RPMI8226 (cell line): ENCODE results near the gene SFXN5.

Experiments
- DNase-seq: peaks from one replicate; pipeline ENCODE4 v3.0.0-alpha.2; 2015

SFXN5 gene

GRCh38 chr2:72972352-72973136 is 99.0 kb downstream of the SFXN5 start:
- no peak for DNase-seq

- DNase-seq, result no peak
Observed at GRCh38 chr2:72971036-72971435, 100.5 kb downstream of the SFXN5 start.

DNA sequence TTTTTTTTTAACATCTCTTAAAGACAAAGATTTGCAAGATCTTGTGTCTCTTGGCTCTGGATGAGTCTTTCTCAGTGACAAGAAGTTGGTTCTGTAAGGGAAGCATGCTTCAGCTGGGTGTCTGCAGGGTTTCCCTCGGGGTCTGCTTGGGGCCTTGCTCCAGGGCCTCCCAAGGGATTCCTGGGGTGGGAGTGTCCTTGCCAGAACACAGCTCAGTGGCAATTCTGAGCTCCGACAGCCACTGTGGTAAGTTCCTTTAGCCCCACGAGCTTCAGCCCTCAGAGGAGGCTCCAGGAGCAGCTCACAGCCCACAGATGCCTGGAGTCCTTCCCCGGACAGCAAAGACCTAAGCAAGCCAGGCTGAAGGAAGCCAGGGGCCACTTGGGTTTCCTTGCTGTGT is 101.8 kb downstream of the SFXN5 start:
- DNase-seq, result no peak

DNA sequence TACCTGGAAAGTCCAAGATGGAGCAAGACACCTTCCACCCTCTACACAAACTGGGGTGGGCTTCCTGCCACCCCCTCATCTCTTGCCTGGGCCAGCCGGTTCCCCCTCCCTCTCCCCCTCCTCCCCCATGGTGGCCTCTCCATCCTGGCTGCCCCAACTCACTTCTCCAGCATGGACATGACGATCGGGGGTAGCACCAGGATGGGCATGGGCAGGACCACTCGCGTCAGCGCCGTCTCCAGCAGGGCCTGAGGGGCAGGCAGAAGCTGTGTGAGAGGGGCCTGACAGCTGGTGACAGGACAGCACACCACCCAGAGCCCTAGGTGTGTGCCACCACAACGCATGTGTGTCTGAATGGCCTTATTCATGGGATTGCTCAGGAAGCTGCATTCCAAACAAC is 103.2 kb downstream of the SFXN5 start:
- DNase-seq, result no peak

- DNase-seq, result no peak
Observed at GRCh38 chr2:72965770-72966450, 105.6 kb downstream of the SFXN5 start.

GRCh38 chr2:72965016-72965415 is 106.5 kb downstream of the SFXN5 start:
- no peak for DNase-seq

- DNase-seq, result no peak
Observed at GRCh38 chr2:72964146-72964525, 107.4 kb downstream of the SFXN5 start.

DNA sequence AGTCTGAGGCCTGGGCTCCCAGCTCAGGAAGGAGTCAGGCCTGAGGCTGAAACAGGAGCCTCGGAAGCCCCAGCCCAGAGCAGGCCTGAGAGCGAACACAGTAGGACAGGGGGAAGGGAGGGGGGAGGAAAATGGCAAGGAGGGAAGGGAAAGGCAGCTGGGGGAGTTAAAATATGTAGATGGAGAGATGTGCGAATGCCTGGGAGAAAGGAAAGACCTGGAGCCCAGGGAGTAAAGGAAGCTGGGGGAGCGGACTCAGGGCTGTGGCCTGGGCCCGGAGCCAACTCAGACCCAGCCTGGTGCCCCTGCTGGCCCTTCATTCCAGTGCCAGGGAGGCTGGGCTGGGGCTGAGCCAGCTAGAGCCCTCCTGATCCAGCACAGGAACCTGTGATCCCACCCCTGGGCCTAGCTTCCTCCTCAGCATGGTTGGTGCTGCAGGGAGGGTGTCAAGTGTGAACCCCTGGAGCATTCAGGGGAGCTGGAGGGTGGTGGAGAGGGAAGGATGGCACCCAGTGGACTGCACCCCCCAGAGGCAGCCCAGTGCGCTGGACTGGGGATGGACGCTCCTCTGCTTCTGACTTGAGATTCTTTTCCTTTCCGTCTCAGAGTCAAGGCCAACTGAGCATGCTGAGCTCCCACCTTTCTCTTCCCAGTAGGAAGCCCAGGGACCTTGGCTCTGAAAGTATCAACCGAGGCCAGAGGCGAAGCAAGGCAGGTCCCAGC is 107.9 kb downstream of the SFXN5 start:
- DNase-seq, result no peak

DNA sequence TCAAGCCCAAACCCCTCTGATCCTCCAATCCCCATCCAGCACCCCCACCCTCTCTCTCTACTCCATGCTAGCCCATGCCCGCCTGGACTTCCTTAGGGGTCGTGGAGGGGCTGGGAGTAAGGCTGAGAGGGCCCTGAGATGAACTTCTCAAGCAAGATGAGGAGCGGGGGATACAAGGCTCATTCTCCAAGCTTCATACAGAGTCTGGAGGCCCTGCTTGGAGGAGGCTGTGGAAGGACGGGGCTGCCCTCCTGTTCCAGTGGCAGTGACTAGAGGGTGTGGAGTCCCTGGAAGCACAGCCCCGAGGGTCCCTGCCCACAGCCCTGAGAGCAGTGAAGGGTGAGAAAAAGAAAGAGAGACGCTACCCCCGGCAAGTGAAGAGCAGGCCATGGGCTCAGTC is 108.6 kb downstream of the SFXN5 start:
- DNase-seq, result no peak

GRCh38 chr2:72961853-72962468 is 109.6 kb downstream of the SFXN5 start:
- no peak for DNase-seq

DNA sequence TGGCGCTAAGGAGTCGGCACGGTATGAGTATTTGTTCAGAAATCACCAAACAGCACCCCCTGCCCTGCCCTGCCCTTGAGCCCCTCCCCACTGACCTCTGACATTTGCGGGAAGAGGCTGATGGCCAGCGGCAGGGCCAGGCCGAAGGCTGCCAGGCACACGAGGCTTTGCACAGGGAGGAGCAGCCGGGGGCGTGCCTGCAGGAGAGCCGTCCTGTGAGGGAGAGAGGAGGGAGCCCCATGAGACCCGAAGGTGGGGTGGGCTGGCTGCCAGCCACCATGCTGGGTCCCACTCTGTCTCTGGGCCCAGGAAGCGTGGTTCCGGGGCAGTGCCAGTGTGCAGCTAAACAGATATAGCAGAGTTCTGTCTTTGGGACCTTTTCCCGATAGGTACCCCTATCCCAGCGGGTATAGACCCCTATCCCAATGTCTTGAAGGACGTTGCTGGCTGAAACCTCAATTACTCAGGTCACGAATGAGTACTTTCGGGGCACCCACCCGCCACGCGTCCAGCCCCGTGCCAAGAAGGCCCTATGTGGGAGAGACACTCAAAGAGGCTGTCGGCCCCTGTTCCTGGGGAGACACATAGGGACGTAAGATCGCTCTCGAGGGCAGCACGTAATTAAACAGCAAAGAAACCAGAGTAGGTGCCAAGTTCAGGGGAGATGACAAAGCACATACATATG is 110.3 kb downstream of the SFXN5 start:
- DNase-seq, result no peak

- no peak for DNase-seq
Observed at GRCh38 chr2:72959995-72960981, 111.2 kb downstream of the SFXN5 start.

GRCh38 chr2:72959554-72959953 is 112.0 kb downstream of the SFXN5 start:
- DNase-seq, result no peak

DNA sequence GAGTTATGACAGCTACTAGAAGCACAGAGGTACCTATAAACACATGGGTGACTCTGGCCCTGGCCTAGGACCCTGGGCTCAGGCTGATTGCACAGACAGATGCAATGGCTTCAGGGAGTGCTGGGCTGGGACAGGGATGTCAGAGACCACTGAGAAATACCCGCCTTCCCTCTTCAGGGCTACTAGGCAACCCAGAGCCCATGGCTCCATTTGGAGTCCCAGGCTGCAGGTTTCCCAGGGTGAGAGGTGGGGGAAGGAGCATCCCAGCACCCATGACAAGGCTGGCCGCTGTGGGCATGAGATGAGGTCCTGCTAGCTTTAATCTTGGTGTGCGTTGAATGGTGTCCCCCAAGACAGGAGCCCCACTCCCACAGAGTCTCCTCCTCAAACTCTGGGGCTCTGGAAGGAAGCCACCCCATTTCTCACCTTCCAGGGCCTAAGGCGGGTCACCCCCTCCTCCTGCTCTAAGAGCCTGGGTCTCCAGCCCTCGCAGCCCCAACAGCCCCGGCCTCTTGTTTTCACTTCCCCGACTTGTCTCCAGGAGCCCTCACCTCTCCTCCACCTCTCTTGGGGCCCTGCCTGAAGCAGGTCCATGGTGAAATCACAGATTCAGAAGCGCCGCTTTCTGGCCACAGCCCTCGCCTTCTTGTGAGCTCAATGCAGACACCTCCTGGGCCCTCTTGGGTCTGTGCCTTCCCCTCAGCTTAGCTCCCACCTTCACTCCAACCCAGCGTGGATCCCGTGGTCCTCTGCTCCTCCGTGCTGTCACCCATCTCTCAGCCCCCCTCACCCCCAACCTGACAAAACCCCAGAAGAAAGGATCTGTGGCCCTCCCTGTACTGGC is 112.7 kb downstream of the SFXN5 start:
- DNase-seq, result no peak

DNA sequence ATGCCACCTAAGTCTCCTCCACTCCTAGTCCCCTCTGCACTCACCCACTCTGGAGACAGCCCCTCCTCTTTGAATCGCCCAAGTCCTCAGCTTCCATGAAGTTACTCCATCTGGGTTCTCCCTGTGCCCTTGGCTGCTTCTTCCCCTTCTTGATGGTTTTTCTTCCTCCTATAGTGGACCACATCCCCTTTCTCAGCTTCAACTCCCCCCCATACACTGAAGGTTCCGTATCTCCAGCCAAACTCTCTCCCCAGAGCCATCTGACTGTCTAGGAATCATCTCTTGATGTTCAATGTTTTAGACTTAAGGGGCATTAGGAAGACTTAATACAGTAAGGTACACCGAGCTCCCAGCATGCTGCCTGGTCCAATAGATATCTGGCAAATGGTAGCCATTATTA is 114.6 kb downstream of the SFXN5 start:
- no peak for DNase-seq

GRCh38 chr2:72956050-72956395 is 115.5 kb downstream of the SFXN5 start:
- no peak for DNase-seq

DNA sequence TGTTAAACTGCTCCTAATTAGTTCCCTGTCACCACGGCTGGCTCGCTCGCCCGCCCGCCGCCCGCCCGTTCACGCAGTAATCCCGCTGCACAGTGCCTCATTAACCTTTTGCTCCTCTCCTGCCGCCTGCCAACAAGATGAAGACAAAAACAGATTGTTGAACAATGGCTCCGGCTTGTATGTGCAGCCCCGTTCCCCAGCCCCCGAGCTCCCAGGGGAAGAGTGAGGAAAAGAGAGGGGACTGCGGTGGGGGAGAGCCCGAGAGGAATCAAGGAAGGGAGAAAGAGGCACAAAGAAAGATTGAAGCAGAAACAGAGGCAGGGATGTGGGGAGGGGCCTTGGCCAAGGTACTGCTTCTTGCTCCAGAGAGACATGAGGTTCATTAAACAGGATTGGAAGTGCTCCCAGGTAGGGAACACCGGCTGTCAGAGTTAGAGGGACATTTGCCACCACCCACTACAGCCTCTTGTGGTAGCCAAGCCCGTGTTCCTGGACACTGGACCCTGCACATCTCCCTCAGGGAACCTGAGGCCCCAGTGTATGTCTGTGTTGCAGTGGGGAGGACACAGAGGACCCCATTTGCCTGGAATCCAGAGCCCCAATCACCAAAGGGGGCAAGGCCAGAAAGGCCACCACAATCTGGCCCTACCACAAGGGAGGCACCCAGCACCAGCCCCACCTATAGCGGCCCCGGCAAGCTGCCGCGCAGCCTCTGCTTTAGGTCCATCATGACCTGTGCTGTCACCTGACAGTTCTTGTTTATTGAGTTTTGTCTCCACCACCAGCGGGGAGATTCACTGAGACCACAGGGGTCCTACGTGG is 116.1 kb downstream of the SFXN5 start:
- DNase-seq, result no peak

- DNase-seq, result no peak
Observed at GRCh38 chr2:72954376-72955227, 116.9 kb downstream of the SFXN5 start.

DNA sequence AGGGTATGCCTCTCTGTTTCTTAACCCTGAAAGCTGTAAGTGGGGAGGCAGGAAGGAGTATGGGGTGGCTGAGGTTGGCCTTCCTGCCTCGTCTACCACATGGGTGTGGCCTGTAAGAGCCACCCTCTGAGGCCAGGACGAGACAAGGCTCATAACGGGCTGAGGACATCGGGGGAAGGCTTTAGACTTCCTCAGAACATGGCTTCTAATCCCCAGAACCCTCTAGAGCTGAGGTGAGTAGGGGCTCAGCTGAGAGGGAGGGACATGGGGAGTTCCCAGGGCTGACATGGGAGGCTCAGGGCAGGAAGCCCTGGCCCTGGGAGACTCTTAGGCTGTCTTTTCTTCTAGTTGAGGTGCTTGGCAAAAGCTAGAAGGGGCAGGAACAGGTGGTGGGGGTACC is 117.5 kb downstream of the SFXN5 start:
- no peak for DNase-seq
